ENCODE data around the gene ZNF681.

DNA sequence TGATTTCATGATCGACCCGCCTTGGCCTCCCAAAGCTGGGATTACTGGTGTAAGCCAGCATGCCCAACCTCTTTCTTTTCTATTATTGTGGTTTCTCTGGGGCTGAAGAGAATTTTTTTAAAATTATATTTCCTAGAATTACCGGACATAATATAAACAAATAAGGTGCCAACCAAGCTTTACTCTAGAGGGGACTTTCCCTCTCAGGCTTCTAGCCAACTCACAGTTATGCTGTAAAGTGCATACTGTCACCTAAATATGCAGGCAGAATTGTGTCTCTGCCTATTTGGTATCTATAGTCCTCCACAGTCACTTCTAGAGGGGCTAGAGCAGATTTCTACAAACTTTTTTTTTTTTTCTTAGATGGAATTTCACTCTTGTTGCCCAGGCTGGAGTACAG, 41.6 kb upstream of the ZNF681 start:
- no peak for TF ChIP-seq POLR2A (IDR thresholded peaks at IDR 0.05; ENCODE audit: low read length)
- TF ChIP-seq GATA1 (IDR thresholded peaks at IDR 0.05; ENCODE audit: low read depth, low read length) = no peak

Data from erythroblast (primary cell).